GM21367 (cell line): ENCODE results near the gene GOLGA5.

Source experiments
- ATAC-seq: cut with Tn5 transposase; IDR thresholded peaks from one replicate; pipeline ENCODE4 v1.9.1; 2021; ENCODE audit not compliant: unreplicated experiment

The GOLGA5 gene

GRCh38 chr14:92874962-92875661 lies 81.0 kb downstream of the GOLGA5 start:
- no peak for ATAC-seq

- ATAC-seq, result no peak
Observed at GRCh38 chr14:92877757-92878431, 83.8 kb downstream of the GOLGA5 start.

- no peak for ATAC-seq
Observed at GRCh38 chr14:92880351-92880750, 86.2 kb downstream of the GOLGA5 start.

DNA sequence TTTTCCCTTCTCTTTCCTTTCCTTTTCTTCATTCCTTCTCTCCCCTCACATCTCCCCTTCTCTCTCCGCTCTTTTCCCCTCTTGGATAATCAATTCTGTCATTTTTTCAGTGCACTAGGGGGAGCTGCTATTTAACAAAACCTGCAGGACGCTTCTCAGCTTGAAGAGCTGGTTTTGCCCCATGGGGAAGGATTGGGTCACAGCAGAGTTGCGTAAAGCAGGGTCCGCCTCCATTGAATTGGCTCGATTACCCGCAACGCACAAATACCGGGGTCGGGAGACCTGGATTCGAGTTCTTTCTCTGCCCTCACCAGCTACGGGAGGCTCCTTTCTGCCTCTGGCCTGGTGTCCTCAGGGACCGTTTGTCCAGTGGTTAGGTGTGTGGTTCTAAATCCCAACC lies 86.7 kb downstream of the GOLGA5 start:
- ATAC-seq, result no peak

DNA sequence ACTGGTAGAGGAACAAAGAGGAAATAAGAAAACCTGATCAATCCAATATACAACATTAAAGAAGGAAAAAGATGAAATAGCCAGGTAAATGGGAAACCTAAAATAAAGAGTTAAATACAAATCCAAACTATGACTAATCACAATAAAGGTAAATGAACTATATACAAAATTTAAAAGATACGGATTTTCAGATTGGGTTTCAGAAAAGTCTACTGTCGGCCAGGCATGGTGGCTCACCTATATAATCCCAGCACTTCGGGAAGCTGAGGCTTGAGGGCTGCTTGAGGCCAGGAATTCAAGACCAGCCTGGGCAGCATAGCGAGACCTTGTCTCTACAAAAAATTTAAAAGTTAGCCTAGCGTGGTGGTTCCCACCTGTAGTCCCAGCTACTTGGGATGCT lies 89.0 kb downstream of the GOLGA5 start:
- no peak for ATAC-seq

DNA sequence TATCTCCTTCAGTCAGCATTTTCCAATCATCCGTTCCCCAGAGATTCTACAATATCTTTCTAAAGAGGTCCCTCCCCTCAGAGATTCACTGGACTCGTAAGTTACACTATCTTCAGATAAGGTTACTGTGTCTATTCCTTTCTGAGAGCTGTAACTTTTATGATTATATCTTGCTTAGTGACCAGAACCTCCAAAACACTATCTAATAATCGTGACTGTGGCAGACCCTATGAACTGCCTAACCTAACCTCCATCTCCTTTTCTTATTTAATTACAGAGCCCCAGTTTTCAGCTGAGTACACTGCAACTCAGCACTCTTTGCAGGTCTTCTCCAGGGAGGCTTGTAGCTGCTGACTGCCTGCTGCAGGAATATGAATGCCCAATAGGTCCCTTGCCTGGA lies 90.3 kb downstream of the GOLGA5 start:
- ATAC-seq, result no peak

DNA sequence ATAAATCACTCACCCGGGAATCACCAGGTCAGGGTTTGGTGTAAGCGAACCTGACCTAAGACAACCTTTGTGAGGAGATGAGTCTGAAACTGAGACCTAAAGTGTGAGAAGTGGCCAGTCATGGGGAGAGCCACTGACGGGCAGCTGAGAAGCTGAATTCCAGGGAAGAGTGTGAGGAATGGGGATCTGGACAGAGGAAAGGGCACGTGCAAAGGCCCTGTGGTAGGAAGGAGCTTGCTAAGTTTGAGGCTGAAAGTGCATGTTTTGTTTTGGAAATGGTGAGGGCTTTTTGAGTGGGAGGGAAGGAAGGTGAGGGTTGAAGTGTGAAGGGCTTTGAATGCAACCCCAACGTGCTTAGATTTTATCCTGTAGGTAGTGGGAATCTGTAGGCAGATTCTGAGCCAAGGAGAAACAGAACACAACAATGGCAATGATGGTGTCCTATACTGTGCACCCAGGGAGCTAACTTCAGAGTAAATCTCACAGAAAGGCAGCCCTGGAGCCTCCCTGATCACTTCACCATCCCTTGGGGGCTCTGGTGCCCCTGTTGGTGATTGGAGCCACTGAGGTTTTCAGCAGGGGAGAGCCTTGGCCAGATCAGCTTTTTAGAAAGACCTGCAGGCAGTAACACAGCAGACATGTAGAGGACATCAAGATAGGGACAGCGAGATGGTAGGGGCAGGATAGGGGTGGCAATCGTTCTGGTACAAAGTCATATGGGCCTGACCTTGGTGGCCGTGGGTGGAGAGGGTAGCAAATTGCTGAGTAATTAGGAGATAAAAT lies 91.4 kb downstream of the GOLGA5 start:
- no peak for ATAC-seq

GRCh38 chr14:92886337-92886736 lies 92.2 kb downstream of the GOLGA5 start:
- ATAC-seq, result no peak

- ATAC-seq, result no peak
Observed at GRCh38 chr14:92887157-92887556, 93.1 kb downstream of the GOLGA5 start.

DNA sequence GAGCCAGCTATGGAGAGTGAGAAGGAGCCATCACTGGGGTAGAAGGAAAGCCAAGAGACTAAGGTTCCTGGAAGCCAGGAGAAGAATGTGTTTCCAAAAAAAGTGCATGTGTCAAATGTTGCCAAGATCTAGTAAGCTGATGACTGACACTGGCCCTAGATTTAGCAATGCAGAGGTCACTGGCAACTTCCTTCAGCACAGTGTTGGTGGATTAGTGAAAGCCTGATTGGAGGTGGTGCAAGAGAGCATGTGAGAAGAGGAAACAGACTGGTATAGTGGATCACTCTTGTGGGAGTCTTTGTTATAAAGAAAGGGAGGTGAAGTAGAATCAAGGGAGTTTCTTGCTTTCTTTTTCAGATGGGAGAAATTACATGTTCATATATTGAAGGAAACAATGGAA lies 94.8 kb downstream of the GOLGA5 start:
- ATAC-seq, result no peak
